ENCODE data around the gene PDE4C.
A peak's percentile ranks its signal among the peaks of the same experiment; 100 is the strongest.

The PDE4C gene

GRCh38 chr19:18225702-18226468 is at the start of gene PDE4C:
PDE4C (minus strand) TSS chr19:18226438; CDS start chr19:18226415, 23 bp downstream.
- no peak for DNase-seq

GRCh38 chr19:18274781-18275356 is 48.6 kb upstream of the PDE4C start:
- DNase-seq = peak; percentile 54

- no peak for DNase-seq
These were observed 48.1 kb upstream of the PDE4C start, which contains the start of gene IQCN for GRCh38 chr19:18274219-18274780. IQCN (minus strand) TSS chr19:18274452; CDS start chr19:18269478, 4,974 bp downstream.

- no peak for DNase-seq
These were observed 47.5 kb upstream of the PDE4C start for GRCh38 chr19:18273561-18274218.

- no peak for DNase-seq
These were observed 45.2 kb upstream of the PDE4C start for GRCh38 chr19:18271433-18271841.

- no peak for DNase-seq
These were observed 44.1 kb upstream of the PDE4C start for GRCh38 chr19:18270326-18270725.

DNA sequence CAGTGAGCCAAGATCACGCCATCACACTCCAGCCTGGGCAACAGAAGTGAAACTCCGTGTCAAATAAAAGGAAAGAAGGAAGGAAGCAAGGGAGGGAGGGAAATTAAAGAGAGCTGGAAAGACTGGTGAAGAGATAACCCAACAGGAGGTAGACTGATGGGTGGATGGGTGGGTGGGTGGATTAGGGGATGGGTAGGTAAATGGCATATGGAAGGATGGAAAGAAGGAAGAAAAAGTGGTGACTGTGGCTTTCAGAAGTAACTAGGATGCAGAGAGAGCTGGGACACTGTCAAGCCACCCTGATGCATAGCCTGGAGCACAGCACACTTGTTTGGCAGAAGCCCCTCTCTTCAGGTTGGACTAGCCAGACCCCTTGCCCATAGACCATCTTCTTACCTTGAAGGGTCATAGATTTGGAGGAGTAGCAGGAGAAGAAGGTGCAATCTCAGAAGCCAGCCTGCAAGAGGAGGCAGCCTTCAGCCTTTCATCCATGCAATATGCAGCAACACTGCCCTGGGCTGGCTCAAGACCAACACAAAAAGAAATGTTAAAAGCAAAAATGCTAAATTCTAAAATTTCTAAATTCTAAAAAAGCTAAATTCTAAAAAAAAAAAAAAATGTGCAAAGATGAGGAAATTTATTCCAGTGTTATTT is 43.0 kb upstream of the PDE4C start:
- no peak for DNase-seq

- no peak for DNase-seq
These were observed 40.8 kb upstream of the PDE4C start for GRCh38 chr19:18266771-18267686.

- DNase-seq = no peak
These were observed 39.3 kb upstream of the PDE4C start for GRCh38 chr19:18265582-18265981.

- no peak for DNase-seq
These were observed 38.8 kb upstream of the PDE4C start for GRCh38 chr19:18264971-18265540.

GRCh38 chr19:18264137-18264854 is 38.1 kb upstream of the PDE4C start:
- no peak for DNase-seq

- no peak for DNase-seq
These were observed 37.3 kb upstream of the PDE4C start for GRCh38 chr19:18263324-18264136.

DNA sequence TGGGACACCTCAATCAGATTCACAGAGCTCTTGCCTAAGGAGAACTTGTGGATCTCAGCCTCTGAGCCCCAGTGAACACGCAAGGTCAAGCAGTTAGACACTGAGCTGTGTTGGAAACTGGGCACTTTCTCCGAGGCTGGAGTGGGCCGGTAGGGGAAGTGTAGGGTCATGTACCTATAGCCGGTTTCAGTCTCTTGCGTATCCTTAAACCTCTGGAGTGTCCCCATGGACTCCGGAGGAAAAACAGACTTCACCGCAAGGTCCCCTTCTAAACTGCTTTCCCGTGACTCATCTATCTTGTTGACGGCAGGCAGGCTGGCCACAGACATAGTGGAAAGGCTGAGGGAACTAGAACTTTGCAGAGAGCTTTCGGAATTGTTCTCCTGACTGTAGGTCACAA is 36.7 kb upstream of the PDE4C start:
- no peak for DNase-seq

GRCh38 chr19:18262144-18262543 is 35.9 kb upstream of the PDE4C start:
- no peak for DNase-seq

GRCh38 chr19:18261474-18261873 is 35.2 kb upstream of the PDE4C start:
- DNase-seq = no peak

- DNase-seq = no peak
These were observed 33.7 kb upstream of the PDE4C start for GRCh38 chr19:18259893-18260292.

DNA sequence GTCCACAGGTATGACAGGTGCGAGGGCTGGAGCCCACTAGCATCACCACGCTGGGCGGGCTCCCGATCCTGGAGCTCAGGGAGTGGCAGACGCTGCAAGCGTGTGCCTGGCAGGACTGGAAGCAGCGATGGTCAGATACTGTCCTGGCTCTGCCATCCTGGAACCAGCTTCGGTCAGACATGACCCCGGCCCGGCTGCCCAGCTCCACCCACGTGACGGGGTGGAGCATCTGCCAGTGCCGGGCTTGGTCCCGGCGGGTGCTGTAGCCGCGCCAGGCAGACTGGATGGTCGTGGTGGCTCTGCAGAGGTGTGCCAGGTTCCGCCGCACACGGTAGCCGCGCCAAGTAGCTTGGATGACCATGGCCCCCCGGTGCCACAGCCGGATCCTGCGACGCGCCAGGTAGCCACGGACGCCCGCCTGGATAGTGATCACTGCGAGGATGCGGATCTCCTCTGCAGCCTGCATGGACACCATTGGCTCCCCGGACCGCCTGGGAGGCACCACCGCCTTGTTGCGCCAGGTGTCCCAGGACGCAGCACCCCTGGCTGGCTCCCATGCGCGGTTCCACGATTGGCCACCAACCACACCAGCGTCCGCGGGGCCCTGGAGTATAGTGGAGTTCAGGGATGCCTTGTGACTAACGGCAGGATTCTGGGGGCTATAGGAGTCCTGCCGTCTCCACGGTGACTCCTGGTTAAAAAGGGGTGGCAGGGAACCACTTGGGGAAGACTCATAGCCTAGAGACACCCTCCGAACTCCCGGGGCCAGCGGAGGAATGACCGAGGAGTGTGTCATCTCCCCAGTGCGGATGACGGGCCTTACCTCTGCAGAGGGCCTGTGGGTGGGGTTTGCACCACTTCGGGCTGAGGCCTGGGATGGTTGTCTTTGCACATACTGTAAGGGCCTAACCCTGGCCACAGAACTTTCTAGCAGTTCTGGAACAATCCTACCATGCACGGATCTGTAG is 31.5 kb upstream of the PDE4C start:
- DNase-seq = no peak

Data from hematopoietic multipotent progenitor cell treated with erythropoietin and hydrocortisone succinate and interleukin-3 and kit ligand, for 4 days (in vitro differentiated cells).